K562 (cell line): Measurements from ENCODE around the gene PANX1.

Experiments used
- U2AF1 ChIP-seq: fragments of 200-400 bp; formaldehyde crosslinking; optimal IDR thresholded peaks from 2 replicates; pipeline ENCODE3; 2017; ENCODE audit warnings: mild to moderate bottlenecking, low read depth, low read length, moderate library complexity
- TF ChIP-seq, protein P1 (sequence below), 3 experiments: IDR thresholded peaks in 2 of 3; conservative IDR thresholded peaks in 1 of 3; 2 replicates each; pipeline ENCODE4 v1.5.1; 2011 to 2012; ENCODE audit warnings: low read length in 3 of 3, mild to moderate bottlenecking in 3 of 3, control low read depth in 2 of 3, improper control_type of control experiment in 1 of 3, inconsistent platforms in 1 of 3, low read depth in 1 of 3, mixed read lengths in 1 of 3, moderate library complexity in 1 of 3; ENCODE audit not compliant: insufficient read depth in 2 of 3
- TF ChIP-seq, protein P2 (sequence below): fragments of 250-450 bp; sonication (Bioruptor Pico); IDR thresholded peaks from 2 replicates; pipeline ENCODE4 v1.5.0; 2021; ENCODE audit warnings: mild to moderate bottlenecking, moderate library complexity

DNA sequence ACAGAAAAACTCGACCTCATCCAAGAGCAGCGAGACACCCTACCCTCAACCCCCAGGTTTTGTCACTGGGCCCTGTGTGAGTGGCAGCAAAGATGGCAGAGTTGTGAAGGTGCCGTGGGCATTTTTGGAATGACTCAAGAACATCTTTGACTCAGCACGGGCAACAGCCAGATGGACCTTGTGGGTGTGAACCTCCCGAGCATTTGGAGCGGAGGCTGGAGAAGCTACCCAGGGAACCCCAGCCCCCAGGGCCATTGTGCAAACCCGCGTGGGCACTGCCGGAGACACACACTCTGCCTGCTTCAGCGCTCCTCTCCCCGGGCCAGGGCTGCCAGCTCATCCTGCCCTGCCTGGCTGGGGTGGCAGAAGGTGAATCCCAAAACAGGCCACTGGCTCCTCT is 66.1 kb downstream of the PANX1 start:
- TF ChIP-seq U2AF1 = no peak
- TF ChIP-seq, protein P1, sequence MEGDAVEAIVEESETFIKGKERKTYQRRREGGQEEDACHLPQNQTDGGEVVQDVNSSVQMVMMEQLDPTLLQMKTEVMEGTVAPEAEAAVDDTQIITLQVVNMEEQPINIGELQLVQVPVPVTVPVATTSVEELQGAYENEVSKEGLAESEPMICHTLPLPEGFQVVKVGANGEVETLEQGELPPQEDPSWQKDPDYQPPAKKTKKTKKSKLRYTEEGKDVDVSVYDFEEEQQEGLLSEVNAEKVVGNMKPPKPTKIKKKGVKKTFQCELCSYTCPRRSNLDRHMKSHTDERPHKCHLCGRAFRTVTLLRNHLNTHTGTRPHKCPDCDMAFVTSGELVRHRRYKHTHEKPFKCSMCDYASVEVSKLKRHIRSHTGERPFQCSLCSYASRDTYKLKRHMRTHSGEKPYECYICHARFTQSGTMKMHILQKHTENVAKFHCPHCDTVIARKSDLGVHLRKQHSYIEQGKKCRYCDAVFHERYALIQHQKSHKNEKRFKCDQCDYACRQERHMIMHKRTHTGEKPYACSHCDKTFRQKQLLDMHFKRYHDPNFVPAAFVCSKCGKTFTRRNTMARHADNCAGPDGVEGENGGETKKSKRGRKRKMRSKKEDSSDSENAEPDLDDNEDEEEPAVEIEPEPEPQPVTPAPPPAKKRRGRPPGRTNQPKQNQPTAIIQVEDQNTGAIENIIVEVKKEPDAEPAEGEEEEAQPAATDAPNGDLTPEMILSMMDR (IDR thresholded peaks at IDR 0.05 in 2 of 3, conservative IDR thresholded peaks at IDR 0.05 in 1 of 3; ENCODE audit: insufficient read depth in 2 of 3, low read depth in 1 of 3, low read length in 3 of 3) = no peak
- TF ChIP-seq, protein P2, sequence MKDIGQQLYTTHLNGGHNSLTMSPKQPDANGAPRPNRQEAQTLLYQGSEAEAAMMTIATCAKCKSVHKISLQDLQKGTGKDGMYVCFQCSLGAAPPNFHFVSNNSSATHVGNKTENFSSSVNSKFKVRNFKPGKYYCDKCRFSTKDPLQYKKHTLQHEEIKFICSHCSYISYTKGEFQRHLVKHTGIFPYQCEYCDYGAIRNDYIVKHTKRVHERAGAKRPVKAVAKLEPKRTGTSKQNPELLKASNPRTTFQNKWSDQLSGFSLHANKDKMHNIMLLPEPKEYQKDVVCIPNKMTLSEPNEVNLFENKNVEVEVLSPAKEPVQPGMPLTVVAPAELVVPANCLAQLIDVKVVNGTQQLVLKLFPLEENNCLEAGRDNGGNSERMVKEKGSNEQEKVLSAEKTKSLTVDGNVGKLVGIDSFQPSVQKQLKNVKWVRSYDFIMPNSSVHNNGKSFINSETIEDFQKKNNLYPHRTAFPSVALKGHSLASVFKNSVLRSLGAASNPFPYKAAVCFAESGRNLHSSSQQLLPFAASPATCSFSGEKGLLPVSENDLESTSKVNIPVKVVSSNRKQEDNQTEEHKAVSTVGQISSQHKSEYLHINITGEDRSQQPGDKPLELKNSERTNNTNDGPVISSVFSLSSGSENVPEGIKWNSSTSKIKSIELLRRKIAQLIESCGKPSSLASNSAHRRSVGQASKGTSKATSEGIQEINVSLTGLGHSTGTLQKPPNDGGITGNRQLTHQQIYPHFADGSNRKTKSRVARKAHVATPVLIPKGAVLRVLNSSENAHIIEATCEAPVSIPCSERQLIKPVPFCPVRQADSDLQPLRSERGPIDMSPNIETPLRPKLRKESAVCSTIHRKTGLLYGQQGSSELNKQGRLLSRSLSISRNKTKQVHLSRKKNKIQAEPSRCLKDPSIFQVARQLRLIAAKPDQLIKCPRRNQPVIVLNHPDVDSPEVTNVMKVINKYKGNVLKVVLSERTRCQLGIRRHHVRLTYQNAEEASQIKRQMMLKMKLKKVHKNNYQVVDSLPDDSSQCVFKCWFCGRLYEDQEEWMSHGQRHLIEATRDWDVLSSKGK = no peak
